Stomach (tissue), 4 donors: ENCODE measurements around the gene NR1I3.

Experiments used
- CTCF ChIP-seq, 7 experiments: fragments of 450-650 bp in 4 of 7; fragments of 200-600 bp in 3 of 7; sonication (generic) in 3 of 7; IDR thresholded peaks; one replicate each; pipeline ENCODE4 v1.5.1; 2016 to 2019; ENCODE audit warnings: antibody characterized with exemption in 7 of 7, control low read depth in 2 of 7, mild to moderate bottlenecking in 1 of 7
- EP300 ChIP-seq: sonication (generic); formaldehyde crosslinking; IDR thresholded peaks from one replicate; pipeline ENCODE4 v1.6.1; 2017; ENCODE audit warnings: antibody characterized with exemption
- POLR2A ChIP-seq, 4 donors: fragments of 450-650 bp; IDR thresholded peaks; one replicate each; pipeline ENCODE4 v1.6.1; 2016; ENCODE audit warnings: antibody characterized with exemption in 4 of 4, control low read depth in 2 of 4, mild to moderate bottlenecking in 1 of 4, moderate library complexity in 1 of 4
- POLR2AphosphoS5 ChIP-seq, 3 donors: sonication (generic); formaldehyde crosslinking; IDR thresholded peaks; one replicate each; pipeline ENCODE4 v1.6.1; 2016; ENCODE audit warnings: antibody characterized with exemption in 3 of 3

GRCh38 chr1:161260376-161261260, 22.6 kb upstream of the NR1I3 start:
- TF ChIP-seq POLR2AphosphoS5 (IDR thresholded peaks at IDR 0.05) (no peak), CTCF (IDR thresholded peaks at IDR 0.05) (no peak), EP300 (no peak), POLR2A (IDR thresholded peaks at IDR 0.05) (no peak)
